Testis (tissue), 2 donors: Measurements from ENCODE around the gene AQP3.

Experiments used
- POLR2A ChIP-seq: fragments of 450-650 bp; IDR thresholded peaks from one replicate; pipeline ENCODE4 v1.6.1; 2017; ENCODE audit warnings: antibody characterized with exemption, mild to moderate bottlenecking, moderate library complexity
- TF ChIP-seq, protein P1 (sequence below), 3 experiments: fragments of 450-650 bp in 2 of 3; fragments of 200-600 bp in 1 of 3; sonication (generic) in 1 of 3; IDR thresholded peaks; one replicate each; pipeline ENCODE4 v1.5.1; 2016 to 2019; ENCODE audit warnings: antibody characterized with exemption in 3 of 3, mild to moderate bottlenecking in 2 of 3, moderate library complexity in 1 of 3

- TF ChIP-seq, protein P1, sequence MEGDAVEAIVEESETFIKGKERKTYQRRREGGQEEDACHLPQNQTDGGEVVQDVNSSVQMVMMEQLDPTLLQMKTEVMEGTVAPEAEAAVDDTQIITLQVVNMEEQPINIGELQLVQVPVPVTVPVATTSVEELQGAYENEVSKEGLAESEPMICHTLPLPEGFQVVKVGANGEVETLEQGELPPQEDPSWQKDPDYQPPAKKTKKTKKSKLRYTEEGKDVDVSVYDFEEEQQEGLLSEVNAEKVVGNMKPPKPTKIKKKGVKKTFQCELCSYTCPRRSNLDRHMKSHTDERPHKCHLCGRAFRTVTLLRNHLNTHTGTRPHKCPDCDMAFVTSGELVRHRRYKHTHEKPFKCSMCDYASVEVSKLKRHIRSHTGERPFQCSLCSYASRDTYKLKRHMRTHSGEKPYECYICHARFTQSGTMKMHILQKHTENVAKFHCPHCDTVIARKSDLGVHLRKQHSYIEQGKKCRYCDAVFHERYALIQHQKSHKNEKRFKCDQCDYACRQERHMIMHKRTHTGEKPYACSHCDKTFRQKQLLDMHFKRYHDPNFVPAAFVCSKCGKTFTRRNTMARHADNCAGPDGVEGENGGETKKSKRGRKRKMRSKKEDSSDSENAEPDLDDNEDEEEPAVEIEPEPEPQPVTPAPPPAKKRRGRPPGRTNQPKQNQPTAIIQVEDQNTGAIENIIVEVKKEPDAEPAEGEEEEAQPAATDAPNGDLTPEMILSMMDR (IDR thresholded peaks at IDR 0.05), result no peak
- no peak for TF ChIP-seq POLR2A
Observed at GRCh38 chr9:33414889-33415500, 32.4 kb downstream of the AQP3 start.
